H1 (cell line): Measurements from ENCODE around the gene PTPRO. TPM values are rescaled to one million over a fixed set of nuclear protein-coding genes. Genes with fewer than 3 reads are reported as not detected.

ENCODE experiments used
- CTCF ChIA-PET: fragments of 300-600 bp; sonication (Branson Sonifier 250); formaldehyde crosslinking; loops from one replicate; lab custom pipeline; 2021; ENCODE audit not compliant: partially characterized antibody; lab: Charles Lee
- POLR2A ChIA-PET: fragments of 300-600 bp; sonication (Branson Sonifier 250); formaldehyde crosslinking; loops from one replicate; lab custom pipeline; 2021; ENCODE audit warnings: inconsistent platforms; ENCODE audit not compliant: partially characterized antibody; lab: Charles Lee
- DNase-seq, 2 experiments: peaks; one replicate each; pipeline versions ENCODE4 v3.0.0 to v3.0.0-alpha.2; 2010 to 2022; ENCODE audit warnings: low spot score in 2 of 2, low read depth in 1 of 2, mixed read lengths in 1 of 2
- FAIRE-seq: peaks from 2 replicates; lab custom pipeline; 2011; peaks lifted over from hg19 to GRCh38; lab: Jason Lieb, UNC
- H2AFZ ChIP-seq: 2 replicates; pipeline ENCODE4 v1.8.1; 2012; ENCODE audit warnings: low read length, inconsistent platforms
- H2AK5ac ChIP-seq: 2 replicates; pipeline ENCODE4 v1.6.1; 2013; ENCODE audit warnings: low read depth, low read length
- H2BK120ac ChIP-seq: replicated peaks from 2 replicates; pipeline ENCODE3; 2013; ENCODE audit warnings: low read depth, low read length, inconsistent platforms
- H2BK12ac ChIP-seq: 2 replicates; pipeline ENCODE4 v1.6.1; 2013; ENCODE audit warnings: low read depth, low read length
- H2BK15ac ChIP-seq: 2 replicates; pipeline ENCODE4 v1.6.1; 2013; ENCODE audit warnings: low read length
- H2BK20ac ChIP-seq: 2 replicates; pipeline ENCODE4 v1.6.1; 2013; ENCODE audit warnings: low read length
- H2BK5ac ChIP-seq: 2 replicates; pipeline ENCODE4 v1.6.1; 2013; ENCODE audit warnings: low read depth, low read length
- H3K14ac ChIP-seq: 2 replicates; pipeline ENCODE4 v1.6.1; 2013; ENCODE audit warnings: inconsistent platforms; ENCODE audit not compliant: insufficient read length
- H3K18ac ChIP-seq: 2 replicates; pipeline ENCODE4 v1.6.1; 2013; ENCODE audit warnings: low read length; ENCODE audit errors: extremely low read depth
- H3K23ac ChIP-seq: 2 replicates; pipeline ENCODE4 v1.6.1; 2013; ENCODE audit warnings: inconsistent platforms; ENCODE audit not compliant: insufficient read length
- H3K23me2 ChIP-seq: 2 replicates; pipeline ENCODE4 v1.6.1; 2013; ENCODE audit warnings: low read depth, low read length
- H3K27ac ChIP-seq: 2 replicates; pipeline ENCODE4 v1.6.1; 2011; ENCODE audit warnings: low read depth, low read length, inconsistent platforms
- H3K27me3 ChIP-seq, 4 experiments: replicated peaks in 1 of 4; 1 replicate in 1 of 4; 2 replicates in 3 of 4; pipeline versions ENCODE4 v1.6.1 to v1.8.1; 2011 to 2013; ENCODE audit warnings: low read length in 3 of 4, mild to moderate bottlenecking in 3 of 4, inconsistent platforms in 2 of 4, mixed read lengths in 2 of 4, moderate library complexity in 1 of 4; ENCODE audit not compliant: control insufficient read depth in 3 of 4, insufficient read depth in 3 of 4; ENCODE audit errors: extremely low read depth in 1 of 4
- H3K36me3 ChIP-seq, 4 experiments: 2 replicates each; pipeline versions ENCODE4 v1.6.1 to v1.8.1; 2011 to 2013; ENCODE audit warnings: mild to moderate bottlenecking in 4 of 4, low read length in 3 of 4, moderate library complexity in 2 of 4, control low read depth in 1 of 4, inconsistent platforms in 1 of 4; ENCODE audit not compliant: insufficient read depth in 4 of 4, control insufficient read depth in 2 of 4
- H3K4ac ChIP-seq: replicated peaks from 2 replicates; pipeline ENCODE3; 2013; ENCODE audit warnings: low read length, low read depth, mixed read lengths, inconsistent platforms; ENCODE audit not compliant: insufficient read length
- H3K4me1 ChIP-seq, 4 experiments: replicated peaks in 1 of 4; 1 replicate in 1 of 4; 2 replicates in 3 of 4; pipeline versions ENCODE4 v1.6.1 to v1.8.1; 2011 to 2013; ENCODE audit warnings: low read length in 3 of 4, inconsistent platforms in 2 of 4, mixed read lengths in 1 of 4; ENCODE audit not compliant: insufficient read depth in 4 of 4, control insufficient read depth in 3 of 4
- H3K4me2 ChIP-seq, 2 experiments: 2 replicates each; pipeline versions ENCODE4 v1.6.1 to v1.8.1; 2011 to 2013; ENCODE audit warnings: low read depth in 2 of 2, low read length in 2 of 2, control low read depth in 1 of 2, inconsistent platforms in 1 of 2, mild to moderate bottlenecking in 1 of 2; ENCODE audit not compliant: insufficient read depth in 1 of 2
- H3K4me3 ChIP-seq, 4 experiments: fragments of 200-600, 300-600 bp in 1 of 4; sonication (generic), shearing (Covaris generic), sonication (Bioruptor Twin) in 1 of 4; 2 replicates each; pipeline versions ENCODE4 v1.5.1 to v1.8.1; 2011 to 2016; ENCODE audit warnings: low read length in 4 of 4, low read depth in 3 of 4, control low read depth in 2 of 4, inconsistent platforms in 2 of 4, mild to moderate bottlenecking in 2 of 4, mixed read lengths in 1 of 4, moderate library complexity in 1 of 4; ENCODE audit not compliant: insufficient read depth in 2 of 4; ENCODE audit errors: extremely low read depth in 1 of 4
- H3K56ac ChIP-seq: replicated peaks from 2 replicates; pipeline ENCODE3; 2013; ENCODE audit warnings: low read depth, mild to moderate bottlenecking, mixed read lengths, low read length, inconsistent platforms; ENCODE audit not compliant: insufficient read length
- H3K79me1 ChIP-seq: 2 replicates; pipeline ENCODE4 v1.6.1; 2013; ENCODE audit warnings: low read depth, low read length, control low read depth
- H3K79me2 ChIP-seq, 2 experiments: 2 replicates each; pipeline versions ENCODE4 v1.6.1 to v1.8.1; 2012 to 2013; ENCODE audit warnings: low read length in 2 of 2, mild to moderate bottlenecking in 2 of 2, inconsistent platforms in 1 of 2; ENCODE audit not compliant: insufficient read depth in 2 of 2, control insufficient read depth in 1 of 2
- H3K9ac ChIP-seq, 4 experiments: replicated peaks in 1 of 4; 1 replicate in 1 of 4; 2 replicates in 3 of 4; pipeline versions ENCODE4 v1.6.1 to v1.8.1; 2011 to 2013; ENCODE audit warnings: low read depth in 3 of 4, low read length in 3 of 4, control low read depth in 2 of 4, mild to moderate bottlenecking in 2 of 4, moderate library complexity in 2 of 4, inconsistent platforms in 1 of 4; ENCODE audit errors: extremely low read depth in 1 of 4
- H3K9me3 ChIP-seq, 2 experiments: 2 replicates each; pipeline versions ENCODE4 v1.6.1 to v1.8.1; 2012 to 2013; ENCODE audit warnings: mild to moderate bottlenecking in 2 of 2, moderate library complexity in 2 of 2, control low read depth in 1 of 2, inconsistent platforms in 1 of 2, low read depth in 1 of 2, low read length in 1 of 2, mixed read lengths in 1 of 2; ENCODE audit not compliant: insufficient read depth in 2 of 2
- H4K20me1 ChIP-seq, 2 experiments: replicated peaks in 1 of 2; 2 replicates each; pipeline versions ENCODE3 to v1.8.1; 2011 to 2013; ENCODE audit warnings: inconsistent platforms in 2 of 2, low read length in 2 of 2, mild to moderate bottlenecking in 1 of 2; ENCODE audit not compliant: insufficient read depth in 2 of 2, control insufficient read depth in 1 of 2
- H4K5ac ChIP-seq: 2 replicates; pipeline ENCODE4 v1.6.1; 2013; ENCODE audit warnings: low read length, low read depth, mixed read lengths, inconsistent platforms; ENCODE audit not compliant: insufficient read length
- H4K8ac ChIP-seq: 2 replicates; pipeline ENCODE4 v1.8.0; 2013; ENCODE audit warnings: mild to moderate bottlenecking, moderate library complexity, low read length, inconsistent platforms; ENCODE audit not compliant: insufficient read depth; ENCODE audit errors: extremely low read depth
- H4K91ac ChIP-seq: replicated peaks from 2 replicates; pipeline ENCODE3; 2013; ENCODE audit warnings: low read length, mixed read lengths, inconsistent platforms; ENCODE audit not compliant: insufficient read length
- ASH2L ChIP-seq: fragments of 200-600, 300-600 bp; sonication (generic); IDR thresholded peaks from one replicate; pipeline ENCODE4 v1.7.1; 2017; ENCODE audit warnings: low read length
- BACH1 ChIP-seq: IDR thresholded peaks from 2 replicates; pipeline ENCODE4 v1.6.1; 2012; ENCODE audit warnings: low read length, improper control_type of control experiment
- CEBPB ChIP-seq: IDR thresholded peaks from 2 replicates; pipeline ENCODE4 v1.6.1; 2012; ENCODE audit warnings: low read depth, low read length
- CHD2 ChIP-seq: IDR thresholded peaks from 2 replicates; pipeline ENCODE4 v1.6.1; 2012; ENCODE audit warnings: low read length, improper control_type of control experiment
- KDM4A ChIP-seq: IDR thresholded peaks from one replicate; pipeline ENCODE4 v1.7.1; 2012; ENCODE audit warnings: low read depth, mild to moderate bottlenecking, moderate library complexity, low read length, inconsistent platforms; ENCODE audit not compliant: severe bottlenecking
- MAFK ChIP-seq: IDR thresholded peaks from 2 replicates; pipeline ENCODE4 v1.6.1; 2012; ENCODE audit warnings: low read depth, mild to moderate bottlenecking, improper control_type of control experiment, low read length
- NRF1 ChIP-seq: IDR thresholded peaks from 2 replicates; pipeline ENCODE4 v1.6.1; 2011; ENCODE audit warnings: mild to moderate bottlenecking, low read depth, low read length, improper control_type of control experiment
- POU5F1 ChIP-seq: IDR thresholded peaks from 2 replicates; pipeline ENCODE4 v1.6.1; 2011; ENCODE audit warnings: low read depth, mild to moderate bottlenecking, low read length, moderate library complexity
- SP2 ChIP-seq: IDR thresholded peaks from 2 replicates; pipeline ENCODE4 v1.6.1; 2012; ENCODE audit warnings: mild to moderate bottlenecking, low read length, inconsistent platforms
- SUZ12 ChIP-seq: fragments of 200-600 bp; sonication (generic); IDR thresholded peaks from 2 replicates; pipeline ENCODE4 v1.6.1; 2012; ENCODE audit warnings: mild to moderate bottlenecking, inconsistent platforms, low read length, moderate library complexity, mixed read lengths
- TCF12 ChIP-seq: IDR thresholded peaks from 2 replicates; pipeline ENCODE4 v1.6.1; 2011; ENCODE audit warnings: low read depth, mild to moderate bottlenecking, low read length
- TEAD4 ChIP-seq: IDR thresholded peaks from 2 replicates; pipeline ENCODE4 v1.6.1; 2012; ENCODE audit warnings: low read depth, low read length, inconsistent platforms, mixed read lengths
- ZNF274 ChIP-seq: IDR thresholded peaks from 2 replicates; pipeline ENCODE4 v1.7.0; 2012; ENCODE audit warnings: low read length, borderline replicate concordance; ENCODE audit errors: extremely low read depth
- WGBS, 2 experiments: shearing (Covaris generic) in 1 of 2; methylation state at CpG; one replicate each; pipeline versions ENCODE4 v1.1.6 to v1.1.7; 2013 to 2015; ENCODE audit warnings: low lambda C conversion rate in 2 of 2, mixed read lengths in 2 of 2, inconsistent platforms in 1 of 2, low coverage in 1 of 2, missing lambda C conversion rate in 1 of 2; ENCODE audit not compliant: insufficient replicate concordance in 2 of 2, insufficient coverage in 1 of 2, insufficient read length in 1 of 2; ENCODE audit errors: extremely low coverage in 1 of 2, missing lambda C conversion rate in 1 of 2; 5-methylcytosine and 5-hydroxymethylcytosine counted together
- polyA plus RNA-seq, 7 experiments: library from polyadenylated mRNA; depleted of rRNA in 3 of 7; stranded (reverse) in 5 of 7; unstranded in 2 of 7; fragments of >200 nt in 5 of 7; fragments of 200-250 nt in 2 of 7; gene quantifications; 1 replicate in 5 of 7; 2 replicates in 1 of 7; 4 replicates in 1 of 7; pipeline versions ENCODE4 v1.2.1 to v1.2.3, GENCODE V29; 2011 to 2013; ENCODE audit warnings: missing spikeins in 2 of 7, mixed read lengths in 2 of 7
- total RNA-seq: library from RNA; stranded (reverse); fragmentation: NEBNext Ultra II Directional; extraction: Animal tissue kit (Norgen Biotek cat#: 25700); gene quantifications from 2 replicates; pipeline ENCODE4 v1.2.1, GENCODE V29; 2021
- TF ChIP-seq, protein P1 (sequence below): IDR thresholded peaks from 2 replicates; pipeline ENCODE4 v1.6.1; 2012; ENCODE audit warnings: inconsistent platforms
- TF ChIP-seq, protein P2 (sequence below): IDR thresholded peaks from 2 replicates; pipeline ENCODE4 v1.6.1; 2012; ENCODE audit warnings: low read length, inconsistent platforms

Gene PTPRO
- total and polyA plus RNA-seq, 2 of the 8 experiments (the other 6 are each of a cell fraction or from before 2014, with no cell fraction given) = 0.73 to 1.7 TPM

DNA sequence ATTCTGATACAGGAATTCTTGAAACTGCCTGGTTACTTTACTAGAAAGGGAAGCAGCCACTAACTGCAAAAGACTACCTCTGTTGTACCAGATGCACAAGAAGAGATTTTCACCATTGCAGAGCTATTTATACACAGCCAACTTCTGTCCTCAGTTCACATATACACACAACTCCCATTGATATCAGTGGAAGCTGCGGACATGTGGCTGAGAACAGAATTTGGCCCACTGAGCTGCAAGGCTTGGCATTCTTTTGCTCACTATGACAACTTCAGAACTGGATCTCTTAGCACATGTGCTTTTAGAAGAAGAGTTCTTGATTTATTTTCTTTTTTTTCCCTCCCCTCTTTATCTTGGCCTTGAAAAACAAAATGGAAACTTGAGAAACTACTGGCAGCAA, 28.3 kb downstream of the PTPRO start:
- H3K27me3 ChIP-seq = no peaks in the 10 kb centered on the region
- DNase-seq (no peak), FAIRE-seq (no peak)
- no peak overlapping the region for H4K91ac ChIP-seq
- no peak overlapping the region for H3K27ac ChIP-seq
- H3K23me2 ChIP-seq = no peaks in the 10 kb centered on the region
- H2BK20ac ChIP-seq = no peak overlapping the region
- H2BK120ac ChIP-seq = no peak overlapping the region
- H3K4me2 ChIP-seq = no peak overlapping the region
- H3K4ac ChIP-seq = no peak overlapping the region
- no peaks in the 10 kb centered on the region for H3K9me3 ChIP-seq
- H3K4me1 ChIP-seq = no peaks in the 10 kb centered on the region
- 100% methylated on average over 1 of the region's 1 CpG; no CpG with 5 or more reads in 1 of the 2 experiments for WGBS, 2 experiments
- no peak overlapping the region for H3K14ac ChIP-seq
- no peak overlapping the region for H2AFZ ChIP-seq
- H4K20me1 ChIP-seq = no peaks in the 10 kb centered on the region
- no peak overlapping the region for H2BK5ac ChIP-seq
- H3K36me3 ChIP-seq = no peaks in the 10 kb centered on the region
- ChIA-PET CTCF (no interaction called here), POLR2A (no interaction called here)
- H2BK15ac ChIP-seq = no peak overlapping the region
- H4K5ac ChIP-seq = no peak overlapping the region
- H2BK12ac ChIP-seq = no peak overlapping the region
- no peak overlapping the region for H3K9ac ChIP-seq
- H3K79me1 ChIP-seq = no peaks in the 10 kb centered on the region
- no peak overlapping the region for H3K4me3 ChIP-seq
- H3K18ac ChIP-seq = no peak overlapping the region
- no peaks in the 10 kb centered on the region for H3K79me2 ChIP-seq
- H4K8ac ChIP-seq = no peak overlapping the region
- H2AK5ac ChIP-seq = no peak overlapping the region
- H3K56ac ChIP-seq = no peak overlapping the region
- no peak overlapping the region for H3K23ac ChIP-seq
- TF ChIP-seq SUZ12 (no peak), ASH2L (no peak), TCF12 (no peak), NRF1 (no peak), CEBPB (no peak), KDM4A (no peak), POU5F1 (no peak), CHD2 (no peak), MAFK (no peak), BACH1 (no peak), TEAD4 (no peak), SP2 (no peak), ZNF274 (no peak)
- TF ChIP-seq, protein P1, sequence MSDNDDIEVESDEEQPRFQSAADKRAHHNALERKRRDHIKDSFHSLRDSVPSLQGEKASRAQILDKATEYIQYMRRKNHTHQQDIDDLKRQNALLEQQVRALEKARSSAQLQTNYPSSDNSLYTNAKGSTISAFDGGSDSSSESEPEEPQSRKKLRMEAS = no peak
- TF ChIP-seq, protein P2, sequence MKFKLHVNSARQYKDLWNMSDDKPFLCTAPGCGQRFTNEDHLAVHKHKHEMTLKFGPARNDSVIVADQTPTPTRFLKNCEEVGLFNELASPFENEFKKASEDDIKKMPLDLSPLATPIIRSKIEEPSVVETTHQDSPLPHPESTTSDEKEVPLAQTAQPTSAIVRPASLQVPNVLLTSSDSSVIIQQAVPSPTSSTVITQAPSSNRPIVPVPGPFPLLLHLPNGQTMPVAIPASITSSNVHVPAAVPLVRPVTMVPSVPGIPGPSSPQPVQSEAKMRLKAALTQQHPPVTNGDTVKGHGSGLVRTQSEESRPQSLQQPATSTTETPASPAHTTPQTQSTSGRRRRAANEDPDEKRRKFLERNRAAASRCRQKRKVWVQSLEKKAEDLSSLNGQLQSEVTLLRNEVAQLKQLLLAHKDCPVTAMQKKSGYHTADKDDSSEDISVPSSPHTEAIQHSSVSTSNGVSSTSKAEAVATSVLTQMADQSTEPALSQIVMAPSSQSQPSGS = no peak
